A549 (cell line): ENCODE data around the gene TNRC18.

Experiments used
- BHLHE40 ChIP-seq: IDR thresholded peaks from 2 replicates; pipeline ENCODE4 v1.6.1; 2012; ENCODE audit warnings: low read depth, low read length, inconsistent platforms
- CEBPB ChIP-seq, 2 experiments: fragments of >200 bp in 1 of 2; sonication (Bioruptor Twin) in 1 of 2; formaldehyde crosslinking in 1 of 2; IDR thresholded peaks; 2 replicates each; pipeline ENCODE4 v1.6.1; 2012 to 2016
- CHD4 ChIP-seq: fragments of 200-600 bp; sonication (generic); IDR thresholded peaks from 2 replicates; pipeline ENCODE4 v1.6.1; 2016; ENCODE audit warnings: antibody characterized with exemption, mild to moderate bottlenecking, borderline replicate concordance
- CTCF ChIP-seq: fragments of >200 bp; sonication (Bioruptor Twin); formaldehyde crosslinking; IDR thresholded peaks from 3 replicates; pipeline ENCODE4 v1.5.1; 2016
- ELK1 ChIP-seq: fragments of 150-350 bp; IDR thresholded peaks from 2 replicates; pipeline ENCODE4 v1.6.1; 2014; ENCODE audit warnings: low read depth, mild to moderate bottlenecking, low read length
- HDAC2 ChIP-seq: fragments of 200-600 bp; sonication (generic); IDR thresholded peaks from 2 replicates; pipeline ENCODE4 v1.6.1; 2016
- HOXA7 ChIP-seq: fragments of 250-450 bp; sonication (Bioruptor Pico); IDR thresholded peaks from 2 replicates; pipeline ENCODE4 v1.5.0; 2020; ENCODE audit warnings: mild to moderate bottlenecking, moderate library complexity
- MYC ChIP-seq: IDR thresholded peaks from 2 replicates; pipeline ENCODE4 v1.6.1; 2012; ENCODE audit warnings: mild to moderate bottlenecking, inconsistent platforms, low read length, improper control_type of control experiment, borderline replicate concordance
- PHF8 ChIP-seq: fragments of 200-600 bp; sonication (generic); IDR thresholded peaks from 2 replicates; pipeline ENCODE4 v1.6.1; 2016; ENCODE audit warnings: low read depth, mild to moderate bottlenecking, antibody characterized with exemption, moderate library complexity, borderline replicate concordance
- RCOR1 ChIP-seq: fragments of 150-350 bp; IDR thresholded peaks from 2 replicates; pipeline ENCODE4 v1.6.1; 2014; ENCODE audit warnings: antibody characterized with exemption, low read length, low read depth
- SMC3 ChIP-seq: fragments of >200 bp; sonication (Bioruptor Twin); formaldehyde crosslinking; IDR thresholded peaks from 3 replicates; pipeline ENCODE4 v1.6.1; 2018; ENCODE audit warnings: inconsistent platforms

GRCh38 chr7:5279734-5280133 lies 143.9 kb downstream of the TNRC18 start:
- TF ChIP-seq CTCF (no peak), ELK1 (no peak), PHF8 (no peak), CEBPB (IDR thresholded peaks at IDR 0.05) (no peak), CHD4 (no peak), RCOR1 (no peak), HOXA7 (CRISPR knock-in tag) (no peak), SMC3 (no peak), HDAC2 (no peak), MYC (no peak), BHLHE40 (no peak)
